HG03575 (cell line): ENCODE results near the gene CHPF2.

ENCODE experiments used
- ATAC-seq: cut with Tn5 transposase; IDR thresholded peaks from one replicate; pipeline ENCODE4 v1.9.1; 2021; ENCODE audit not compliant: unreplicated experiment, insufficient number of reproducible peaks, low FRiP score; ENCODE audit errors: extremely low read depth

CHPF2 gene

GRCh38 chr7:151254316-151254715, 22.0 kb downstream of the CHPF2 start:
- ATAC-seq = no peak

- no peak for ATAC-seq
These were observed 22.6 kb downstream of the CHPF2 start for GRCh38 chr7:151254851-151255250.

- no peak for ATAC-seq
These were observed 23.1 kb downstream of the CHPF2 start for GRCh38 chr7:151255390-151255789.

- no peak for ATAC-seq
These were observed 24.2 kb downstream of the CHPF2 start for GRCh38 chr7:151256410-151257045.

- ATAC-seq = no peak
These were observed 25.7 kb downstream of the CHPF2 start for GRCh38 chr7:151257990-151258389.

- no peak for ATAC-seq
These were observed 28.2 kb downstream of the CHPF2 start for GRCh38 chr7:151260471-151260870.

GRCh38 chr7:151260883-151261282, 28.6 kb downstream of the CHPF2 start:
- no peak for ATAC-seq

- ATAC-seq = no peak
These were observed 29.2 kb downstream of the CHPF2 start for GRCh38 chr7:151261529-151261928.

- ATAC-seq = no peak
These were observed 32.3 kb downstream of the CHPF2 start for GRCh38 chr7:151264615-151265014.

GRCh38 chr7:151265351-151265931, 33.2 kb downstream of the CHPF2 start:
- ATAC-seq = no peak

GRCh38 chr7:151269511-151269910, 37.2 kb downstream of the CHPF2 start:
- ATAC-seq = no peak

GRCh38 chr7:151271699-151272355, 39.5 kb downstream of the CHPF2 start:
- ATAC-seq = no peak

GRCh38 chr7:151272405-151272804, 40.1 kb downstream of the CHPF2 start:
- no peak for ATAC-seq

GRCh38 chr7:151272877-151273276, 40.6 kb downstream of the CHPF2 start:
- no peak for ATAC-seq

GRCh38 chr7:151273651-151274390, 41.5 kb downstream of the CHPF2 start:
- ATAC-seq = no peak

GRCh38 chr7:151274396-151274795, 42.1 kb downstream of the CHPF2 start:
- no peak for ATAC-seq

- ATAC-seq = no peak
These were observed 42.9 kb downstream of the CHPF2 start for GRCh38 chr7:151274936-151275812.

GRCh38 chr7:151275813-151276577, 43.7 kb downstream of the CHPF2 start:
- no peak for ATAC-seq
